ENCODE data around the gene GPR141.

- TF ChIP-seq EP300 (IDR thresholded peaks at IDR 0.05; ENCODE audit: borderline replicate concordance): no peak
- TF ChIP-seq, protein P1, sequence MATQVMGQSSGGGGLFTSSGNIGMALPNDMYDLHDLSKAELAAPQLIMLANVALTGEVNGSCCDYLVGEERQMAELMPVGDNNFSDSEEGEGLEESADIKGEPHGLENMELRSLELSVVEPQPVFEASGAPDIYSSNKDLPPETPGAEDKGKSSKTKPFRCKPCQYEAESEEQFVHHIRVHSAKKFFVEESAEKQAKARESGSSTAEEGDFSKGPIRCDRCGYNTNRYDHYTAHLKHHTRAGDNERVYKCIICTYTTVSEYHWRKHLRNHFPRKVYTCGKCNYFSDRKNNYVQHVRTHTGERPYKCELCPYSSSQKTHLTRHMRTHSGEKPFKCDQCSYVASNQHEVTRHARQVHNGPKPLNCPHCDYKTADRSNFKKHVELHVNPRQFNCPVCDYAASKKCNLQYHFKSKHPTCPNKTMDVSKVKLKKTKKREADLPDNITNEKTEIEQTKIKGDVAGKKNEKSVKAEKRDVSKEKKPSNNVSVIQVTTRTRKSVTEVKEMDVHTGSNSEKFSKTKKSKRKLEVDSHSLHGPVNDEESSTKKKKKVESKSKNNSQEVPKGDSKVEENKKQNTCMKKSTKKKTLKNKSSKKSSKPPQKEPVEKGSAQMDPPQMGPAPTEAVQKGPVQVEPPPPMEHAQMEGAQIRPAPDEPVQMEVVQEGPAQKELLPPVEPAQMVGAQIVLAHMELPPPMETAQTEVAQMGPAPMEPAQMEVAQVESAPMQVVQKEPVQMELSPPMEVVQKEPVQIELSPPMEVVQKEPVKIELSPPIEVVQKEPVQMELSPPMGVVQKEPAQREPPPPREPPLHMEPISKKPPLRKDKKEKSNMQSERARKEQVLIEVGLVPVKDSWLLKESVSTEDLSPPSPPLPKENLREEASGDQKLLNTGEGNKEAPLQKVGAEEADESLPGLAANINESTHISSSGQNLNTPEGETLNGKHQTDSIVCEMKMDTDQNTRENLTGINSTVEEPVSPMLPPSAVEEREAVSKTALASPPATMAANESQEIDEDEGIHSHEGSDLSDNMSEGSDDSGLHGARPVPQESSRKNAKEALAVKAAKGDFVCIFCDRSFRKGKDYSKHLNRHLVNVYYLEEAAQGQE (IDR thresholded peaks at IDR 0.05; ENCODE audit: low read depth): no peak
- no peak for TF ChIP-seq RAD21 (IDR thresholded peaks at IDR 0.05; ENCODE audit: low read depth)
Observed at GRCh38 chr7:37769291-37769690, 85.7 kb downstream of the GPR141 start.
